ENCODE data around the gene UNC45B.

GRCh38 chr17:35217107-35217506 is 69.5 kb downstream of the UNC45B start:
- TF ChIP-seq POLR2A (IDR thresholded peaks at IDR 0.05; ENCODE audit: low read length): no peak
- no peak for TF ChIP-seq GATA1 (IDR thresholded peaks at IDR 0.05; ENCODE audit: low read depth, low read length)

Measured in erythroblast (primary cell).